OCI-LY1 (cell line): ENCODE measurements around the gene DOCK1.

ENCODE experiments used
- CTCF ChIP-seq: fragments of 200-600 bp; sonication (generic), shearing (Covaris generic); IDR thresholded peaks from 2 replicates; pipeline ENCODE4 v1.5.1; 2017; ENCODE audit warnings: mild to moderate bottlenecking, antibody characterized with exemption, low read length, moderate library complexity, mixed read lengths
- EZH2 ChIP-seq: fragments of 200-600 bp; sonication (generic), shearing (Covaris generic); IDR thresholded peaks from 2 replicates; pipeline ENCODE4 v1.8.0; 2017; ENCODE audit warnings: borderline replicate concordance, mixed run types, mild to moderate bottlenecking, antibody characterized with exemption, low read length, moderate library complexity, mixed read lengths

DNA sequence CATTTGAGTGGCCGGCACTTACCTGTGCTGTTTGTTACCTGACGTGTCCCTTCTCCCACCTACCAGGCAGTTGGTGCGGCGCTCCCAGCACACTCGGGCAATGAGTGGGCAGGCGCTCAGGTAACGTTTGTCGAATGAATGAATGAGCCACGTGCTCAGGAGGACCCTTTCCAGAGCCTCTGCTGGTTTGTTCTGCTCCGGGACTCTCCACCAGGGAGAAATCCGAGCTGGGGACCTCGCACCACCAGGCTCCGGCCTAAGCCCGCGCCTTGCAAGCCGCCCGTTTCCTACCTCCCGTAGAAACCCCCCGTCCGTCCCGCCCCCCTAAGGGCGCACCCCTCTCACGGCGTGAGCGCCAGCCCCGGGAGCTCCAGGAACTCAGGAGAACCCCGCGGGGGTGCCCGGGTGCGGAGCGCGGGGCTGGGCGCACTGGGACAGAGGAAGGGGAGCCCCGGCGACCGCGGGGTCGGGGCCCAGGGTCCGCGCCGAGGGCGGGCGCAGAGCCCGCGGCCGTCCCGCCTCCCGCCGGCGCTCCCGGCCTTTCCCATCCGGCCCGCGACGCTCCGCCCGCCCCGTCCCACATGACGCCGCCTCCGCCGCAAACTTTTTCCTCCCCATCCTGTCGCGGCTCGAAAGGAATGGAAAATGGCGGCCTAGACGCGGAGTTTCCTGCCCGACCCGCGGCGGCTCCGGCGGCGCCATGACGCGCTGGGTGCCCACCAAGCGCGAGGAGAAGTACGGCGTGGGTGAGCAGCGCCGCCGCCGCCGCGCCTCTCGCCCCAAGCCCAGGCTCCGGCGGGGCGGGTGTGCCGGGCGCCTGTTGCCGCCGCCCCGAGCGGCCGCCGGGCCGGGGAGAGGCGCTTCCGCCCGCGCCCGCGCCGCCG is at the start of gene DOCK1:
- TF ChIP-seq CTCF, result no peak
- no peak for TF ChIP-seq EZH2
